Calu3 (cell line): ENCODE measurements around the gene RPRD1A. TPM values are rescaled to one million over a fixed set of nuclear protein-coding genes. Genes with fewer than 3 reads are reported as not detected.
"Not testable (repeated sequence)": the region's sequence is repeated elsewhere in the genome, so short reads cannot be mapped to it uniquely, and the experiment has no call there.

Experiments used
- BruUV-seq: library from RNA; stranded (reverse); fragments of 400-500 nt; replicated peaks from 2 replicates; lab custom pipeline; 2021; lab: Mats Ljungman, UMichigan
- CTCF ChIA-PET: fragments of 300-600 bp; sonication (Branson Sonifier 250); formaldehyde crosslinking; loops from one replicate; lab custom pipeline; 2022; ENCODE audit warnings: antibody characterized with exemption; lab: Charles Lee
- DNase-seq: peaks from one replicate; pipeline ENCODE4 v3.0.0; 2022
- H3K27ac Mint-ChIP-seq: one replicate; pipeline ENCODE4 v1.8.0; 2022; ENCODE audit warnings: mixed read lengths; ENCODE audit not compliant: unreplicated experiment
- H3K27me3 Mint-ChIP-seq: one replicate; pipeline ENCODE4 v1.8.0; 2022; ENCODE audit warnings: mixed read lengths; ENCODE audit not compliant: unreplicated experiment
- H3K36me3 Mint-ChIP-seq: one replicate; pipeline ENCODE4 v1.8.0; 2022; ENCODE audit warnings: mild to moderate bottlenecking, moderate library complexity, mixed read lengths; ENCODE audit not compliant: insufficient read depth, unreplicated experiment
- H3K4me1 Mint-ChIP-seq: one replicate; pipeline ENCODE4 v1.8.0; 2022; ENCODE audit warnings: mild to moderate bottlenecking, low read depth, mixed read lengths; ENCODE audit not compliant: unreplicated experiment
- H3K4me3 Mint-ChIP-seq: one replicate; pipeline ENCODE4 v1.8.0; 2022; ENCODE audit warnings: mild to moderate bottlenecking, low read depth, moderate library complexity, mixed read lengths; ENCODE audit not compliant: unreplicated experiment
- H3K9me3 Mint-ChIP-seq: one replicate; pipeline ENCODE4 v1.8.0; 2022; ENCODE audit warnings: low read depth, mixed read lengths; ENCODE audit not compliant: unreplicated experiment
- intact Hi-C: fragments of 100-400 bp; cut with micrococcal nuclease; formaldehyde crosslinking; loops from one replicate; pipeline ENCODE4 v1.10.0; 2022; ENCODE audit not compliant: unreplicated experiment
- total RNA-seq: library from RNA; stranded (reverse); gene quantifications from 2 replicates; pipeline ENCODE4 v1.2.3, GENCODE V29; 2022
- TF ChIP-seq, protein P1 (sequence below): fragments of 200-600 bp; IDR thresholded peaks from one replicate; pipeline ENCODE4 v1.8.0; 2022; ENCODE audit warnings: antibody characterized with exemption; ENCODE audit not compliant: unreplicated experiment

The RPRD1A gene
- total RNA-seq, 1 experiment from 2014 or later, result 68.8 TPM

DNA sequence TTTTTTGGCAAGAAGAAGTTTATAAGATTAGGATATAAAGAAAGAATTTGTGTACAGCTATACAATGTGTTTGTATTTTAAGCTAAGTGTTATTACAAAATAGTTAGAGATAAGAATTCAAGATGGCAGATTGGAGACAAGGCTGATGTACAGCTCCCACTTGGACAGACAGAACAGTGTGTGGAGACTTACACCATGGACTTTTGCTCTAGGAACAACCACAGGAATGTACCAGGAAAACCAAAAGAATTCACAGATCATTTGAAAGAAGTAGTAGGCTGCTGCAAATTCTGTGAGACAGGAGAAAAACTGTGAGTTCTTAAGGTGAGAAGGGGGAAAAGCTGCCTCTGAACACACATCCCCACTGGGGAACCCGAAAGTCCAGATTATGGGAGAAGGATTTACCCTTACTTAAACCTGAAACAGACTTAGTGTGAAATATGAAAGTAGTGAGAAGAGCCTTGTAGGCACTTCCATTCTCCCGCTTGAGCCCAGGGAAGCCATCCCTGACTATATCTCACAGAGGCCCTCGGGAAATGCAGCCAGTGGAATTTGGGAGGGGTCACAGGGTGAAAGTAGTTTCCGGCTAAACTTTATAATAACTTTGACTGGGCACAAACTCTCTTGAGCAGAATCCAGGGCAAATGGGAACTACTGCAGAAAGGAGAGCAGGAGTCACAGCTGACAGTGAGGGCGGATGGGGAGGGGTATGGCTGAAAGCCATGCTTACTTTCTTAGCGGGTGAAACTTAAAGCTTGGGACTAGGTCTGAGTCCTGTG is 11.6 kb upstream of the RPRD1A start:
- H3K9me3 Mint-ChIP-seq, result peaks cover 1% of the 10 kb centered on the region
- no peaks in the 10 kb centered on the region for H3K4me1 Mint-ChIP-seq
- H3K36me3 Mint-ChIP-seq, result no peaks in the 10 kb centered on the region
- intact Hi-C loops, result no loop called here
- no peak overlapping the region for H3K4me3 Mint-ChIP-seq
- CTCF ChIA-PET, result no interaction called here
- peaks cover 18% of the 10 kb centered on the region for H3K27me3 Mint-ChIP-seq
- no peak for DNase-seq
- no TSS peak for BruUV-seq
- TF ChIP-seq, protein P1, sequence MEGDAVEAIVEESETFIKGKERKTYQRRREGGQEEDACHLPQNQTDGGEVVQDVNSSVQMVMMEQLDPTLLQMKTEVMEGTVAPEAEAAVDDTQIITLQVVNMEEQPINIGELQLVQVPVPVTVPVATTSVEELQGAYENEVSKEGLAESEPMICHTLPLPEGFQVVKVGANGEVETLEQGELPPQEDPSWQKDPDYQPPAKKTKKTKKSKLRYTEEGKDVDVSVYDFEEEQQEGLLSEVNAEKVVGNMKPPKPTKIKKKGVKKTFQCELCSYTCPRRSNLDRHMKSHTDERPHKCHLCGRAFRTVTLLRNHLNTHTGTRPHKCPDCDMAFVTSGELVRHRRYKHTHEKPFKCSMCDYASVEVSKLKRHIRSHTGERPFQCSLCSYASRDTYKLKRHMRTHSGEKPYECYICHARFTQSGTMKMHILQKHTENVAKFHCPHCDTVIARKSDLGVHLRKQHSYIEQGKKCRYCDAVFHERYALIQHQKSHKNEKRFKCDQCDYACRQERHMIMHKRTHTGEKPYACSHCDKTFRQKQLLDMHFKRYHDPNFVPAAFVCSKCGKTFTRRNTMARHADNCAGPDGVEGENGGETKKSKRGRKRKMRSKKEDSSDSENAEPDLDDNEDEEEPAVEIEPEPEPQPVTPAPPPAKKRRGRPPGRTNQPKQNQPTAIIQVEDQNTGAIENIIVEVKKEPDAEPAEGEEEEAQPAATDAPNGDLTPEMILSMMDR, result no peak
- H3K27ac Mint-ChIP-seq, result no peak overlapping the region

- DNase-seq, CTCF ChIA-PET, H3K27ac Mint-ChIP-seq, BruUV-seq, H3K9me3 Mint-ChIP-seq, H3K4me3 Mint-ChIP-seq, H3K36me3 Mint-ChIP-seq, H3K4me1 Mint-ChIP-seq, intact Hi-C loops: not testable (repeated sequence)
- peaks cover 18% of the 10 kb centered on the region for H3K27me3 Mint-ChIP-seq
Measured at GRCh38 chr18:36077764-36078163, 10.4 kb upstream of the RPRD1A start.

GRCh38 chr18:36075862-36076587 is 8.7 kb upstream of the RPRD1A start:
- Mint-ChIP-seq H3K27me3 (peaks cover 16% of the 10 kb centered on the region), H3K4me3 (no peak overlapping the region), H3K9me3 (no peaks in the 10 kb centered on the region), H3K36me3 (no peaks in the 10 kb centered on the region), H3K4me1 (no peaks in the 10 kb centered on the region), H3K27ac (no peak overlapping the region)
- intact Hi-C loops, result no loop called here
- BruUV-seq, result no TSS peak
- DNase-seq, result peak; percentile 4
- CTCF ChIA-PET, result interaction anchor here (0.6 kb wide), 1 partner anchor 27 kb away, joined by 3 read pairs; no protein-coding TSS in a partner anchor
- TF ChIP-seq, protein P1, result no peak

- CTCF ChIA-PET, result no interaction called here
- DNase-seq, result no peak
- Mint-ChIP-seq H3K36me3 (no peaks in the 10 kb centered on the region), H3K27me3 (peaks cover under 1% of the 10 kb centered on the region), H3K27ac (no peak overlapping the region), H3K4me3 (no peak overlapping the region), H3K4me1 (no peaks in the 10 kb centered on the region), H3K9me3 (no peaks in the 10 kb centered on the region)
- TF ChIP-seq, protein P1, result no peak
- intact Hi-C loops, result no loop called here
- BruUV-seq, result no TSS peak
Measured at GRCh38 chr18:36074435-36074834, 7.1 kb upstream of the RPRD1A start.
